IMR-90 (cell line): ENCODE results near the gene PLD6. TPM values are rescaled to one million over a fixed set of nuclear protein-coding genes. Genes with fewer than 3 reads are reported as not detected.
A peak's percentile ranks its signal among the peaks of the same experiment; 100 is the strongest.
"Not testable (repeated sequence)": the region's sequence is repeated elsewhere in the genome, so short reads cannot be mapped to it uniquely, and the experiment has no call there.

Experiments
- ATAC-seq: fragments of 200-7000 bp; cut with Tn5 transposase; 2 replicates; pipeline ENCODE4 v1.9.1; 2020; ENCODE audit warnings: low read depth, mild to moderate bottlenecking, moderate library complexity
- BruUV-seq: library from RNA; stranded (reverse); fragments of 400-500 nt; replicated peaks from 2 replicates; lab custom pipeline; 2021; lab: Mats Ljungman, UMichigan
- CTCF ChIA-PET: fragments of 300-600 bp; formaldehyde crosslinking; extraction: SDS; loops from one replicate; lab custom pipeline; 2021; ENCODE audit warnings: antibody characterized with exemption; lab: Yijun Ruan, JAX
- POLR2A ChIA-PET: fragments of 300-600 bp; sonication (Branson Sonifier 250); formaldehyde crosslinking; loops from one replicate; lab custom pipeline; 2022; ENCODE audit warnings: antibody characterized with exemption; ENCODE audit not compliant: unreplicated experiment; lab: Charles Lee
- DNase-seq: peaks from one replicate; pipeline ENCODE4 v3.0.0; 2013
- H2AFZ ChIP-seq: replicated peaks from 2 replicates; pipeline ENCODE3; 2013; ENCODE audit warnings: low read length, mild to moderate bottlenecking; ENCODE audit not compliant: poor library complexity
- H2AK5ac ChIP-seq: 2 replicates; pipeline ENCODE4 v1.6.1; 2013; ENCODE audit warnings: low read depth, low read length, inconsistent platforms
- H2AK9ac ChIP-seq: replicated peaks from 2 replicates; pipeline ENCODE3; 2013; ENCODE audit warnings: mild to moderate bottlenecking, low read depth, low read length, moderate library complexity; ENCODE audit not compliant: poor library complexity
- H2BK120ac ChIP-seq: 2 replicates; pipeline ENCODE4 v1.6.1; 2013; ENCODE audit warnings: low read depth, low read length, inconsistent platforms
- H2BK15ac ChIP-seq: 3 replicates; pipeline ENCODE4 v1.6.1; 2013; ENCODE audit warnings: low read depth, low read length, inconsistent platforms
- H2BK20ac ChIP-seq: 2 replicates; pipeline ENCODE4 v1.6.1; 2013; ENCODE audit warnings: low read depth, mild to moderate bottlenecking, inconsistent platforms, low read length, moderate library complexity
- H2BK5ac ChIP-seq: 2 replicates; pipeline ENCODE4 v1.6.1; 2013; ENCODE audit warnings: mild to moderate bottlenecking, low read depth, low read length, inconsistent platforms; ENCODE audit not compliant: poor library complexity, severe bottlenecking
- H3K14ac ChIP-seq: replicated peaks from 2 replicates; pipeline ENCODE4 v1.6.1; 2013; ENCODE audit warnings: low read depth, low read length, inconsistent platforms
- H3K18ac ChIP-seq: 2 replicates; pipeline ENCODE4 v1.6.1; 2013; ENCODE audit warnings: low read depth, low read length, control low read depth
- H3K23ac ChIP-seq: 2 replicates; pipeline ENCODE4 v1.6.1; 2013; ENCODE audit warnings: low read depth, low read length, inconsistent platforms
- H3K27ac ChIP-seq: 2 replicates; pipeline ENCODE4 v1.5.1; 2013; ENCODE audit warnings: mild to moderate bottlenecking, control low read depth, low read length; ENCODE audit not compliant: insufficient read depth
- H3K27me3 ChIP-seq: 2 replicates; pipeline ENCODE4 v1.6.1; 2013; ENCODE audit warnings: low read length; ENCODE audit not compliant: control insufficient read depth, insufficient read depth
- H3K36me3 ChIP-seq: 2 replicates; pipeline ENCODE4 v1.6.1; 2013; ENCODE audit warnings: low read length, mixed read lengths; ENCODE audit not compliant: control insufficient read depth, insufficient read depth
- H3K4ac ChIP-seq: 2 replicates; pipeline ENCODE4 v1.6.1; 2013; ENCODE audit warnings: low read depth, low read length, inconsistent platforms
- H3K4me1 ChIP-seq: 2 replicates; pipeline ENCODE4 v1.6.1; 2013; ENCODE audit warnings: low read length, mixed read lengths; ENCODE audit not compliant: control insufficient read depth, insufficient read depth
- H3K4me2 ChIP-seq: 2 replicates; pipeline ENCODE4 v1.6.1; 2013; ENCODE audit warnings: low read depth, mild to moderate bottlenecking, control low read depth, low read length, moderate library complexity
- H3K4me3 ChIP-seq: 2 replicates; pipeline ENCODE4 v1.5.1; 2013; ENCODE audit warnings: low read depth, mild to moderate bottlenecking, control low read depth, low read length, moderate library complexity; ENCODE audit not compliant: insufficient read depth
- H3K56ac ChIP-seq: 2 replicates; pipeline ENCODE4 v1.6.1; 2013; ENCODE audit warnings: low read length, inconsistent platforms; ENCODE audit not compliant: insufficient read depth; ENCODE audit errors: extremely low read depth
- H3K79me1 ChIP-seq, 2 experiments: 2 replicates each; pipeline ENCODE4 v1.6.1; 2013; ENCODE audit warnings: low read length in 2 of 2, inconsistent platforms in 1 of 2, low read depth in 1 of 2
- H3K9ac ChIP-seq: 2 replicates; pipeline ENCODE4 v1.6.1; 2013; ENCODE audit warnings: low read depth, low read length, control low read depth
- H3K9me1 ChIP-seq: 2 replicates; pipeline ENCODE4 v1.6.1; 2013; ENCODE audit warnings: low read length, inconsistent platforms; ENCODE audit not compliant: insufficient read depth
- H3K9me3 ChIP-seq: 2 replicates; pipeline ENCODE4 v1.6.1; 2013; ENCODE audit warnings: low read length; ENCODE audit not compliant: control insufficient read depth, insufficient read depth
- H4K20me1 ChIP-seq: 2 replicates; pipeline ENCODE4 v1.6.1; 2013; ENCODE audit warnings: low read length, inconsistent platforms; ENCODE audit not compliant: insufficient read depth
- H4K5ac ChIP-seq: 2 replicates; pipeline ENCODE4 v1.6.1; 2013; ENCODE audit warnings: mild to moderate bottlenecking, low read depth, low read length, control low read depth
- H4K8ac ChIP-seq, 2 experiments: 2 replicates each; pipeline ENCODE4 v1.6.1; 2013; ENCODE audit warnings: low read depth in 2 of 2, low read length in 2 of 2, control low read depth in 1 of 2, inconsistent platforms in 1 of 2
- H4K91ac ChIP-seq: 2 replicates; pipeline ENCODE4 v1.6.1; 2013; ENCODE audit warnings: low read depth, low read length, inconsistent platforms; ENCODE audit not compliant: insufficient read depth
- WGBS, 2 experiments: methylation state at CpG; one replicate each; pipeline versions ENCODE4 v1.1.5 to v1.1.7; 2013; ENCODE audit warnings: missing lambda C conversion rate in 2 of 2; ENCODE audit not compliant: insufficient read length in 1 of 2; ENCODE audit errors: extremely low coverage in 2 of 2; 5-methylcytosine and 5-hydroxymethylcytosine counted together
- dilution Hi-C: fragments of 300-500 bp; cut with HindIII; formaldehyde crosslinking; loops from one replicate; pipeline ENCODE4 v1.14.3; 2018; ENCODE audit warnings: low sequenced_read_pairs; ENCODE audit not compliant: unreplicated experiment
- in situ Hi-C: fragments of 300-500 bp; cut with MboI; formaldehyde crosslinking; loops from 3 replicates; pipeline ENCODE4 v1.14.3; 2019; ENCODE audit warnings: low sequenced_read_pairs, inconsistent platforms, mixed read lengths
- intact Hi-C: fragments of 100-400 bp; cut with micrococcal nuclease; formaldehyde crosslinking; loops from 2 replicates; pipeline ENCODE4 v1.10.0; 2022
- polyA plus RNA-seq, 3 experiments: library from polyadenylated mRNA; depleted of rRNA; stranded (reverse); fragments of >200 nt; gene quantifications; 2 replicates each; pipeline ENCODE4 v1.2.3, GENCODE V29; 2012; ENCODE audit warnings: low replicate concordance in 1 of 3
- total RNA-seq: library from RNA; depleted of rRNA; stranded (reverse); fragments of >200 nt; gene quantifications from 2 replicates; pipeline ENCODE4 v1.2.3, GENCODE V29; 2012

Gene PLD6
- total and polyA plus RNA-seq, 2 of the 4 experiments (the other 2 are of a cell fraction): 1.1 to 1.5 TPM

- H2BK120ac ChIP-seq, H4K8ac ChIP-seq, H4K20me1 ChIP-seq, H4K5ac ChIP-seq, H3K9me3 ChIP-seq, H3K9ac ChIP-seq, H2BK5ac ChIP-seq, H3K27ac ChIP-seq, POLR2A ChIA-PET, DNase-seq, H2BK20ac ChIP-seq, H3K4ac ChIP-seq, H3K27me3 ChIP-seq, H3K23ac ChIP-seq, H2AFZ ChIP-seq, H2BK15ac ChIP-seq, ATAC-seq, H3K56ac ChIP-seq, intact Hi-C loops, dilution Hi-C loops, H3K14ac ChIP-seq, in situ Hi-C loops, H2AK5ac ChIP-seq, H2AK9ac ChIP-seq, H3K4me1 ChIP-seq, H3K18ac ChIP-seq, H3K9me1 ChIP-seq, H4K91ac ChIP-seq, H3K4me2 ChIP-seq, H3K4me3 ChIP-seq: not testable (repeated sequence)
- peaks cover 48% of the 10 kb centered on the region for H3K36me3 ChIP-seq
- H3K79me1 ChIP-seq: peaks cover 0 to 23% of the 10 kb centered on the region in 2 experiments; a peak in 3 of 4 replicates
- CTCF ChIA-PET: interaction anchor here (0.6 kb wide), 1 partner anchor 14 kb away, joined by 4 read pairs; no protein-coding TSS in a partner anchor
- TSS peak; percentile 35 for BruUV-seq
- WGBS, 2 experiments: 100% methylated on average over 2 of the region's 13 CpGs; no CpG with 5 or more reads in 1 of the 2 experiments
These were observed 21.0 kb downstream of the PLD6 start for GRCh38 chr17:17184985-17185757.
